LoVo (cell line): ENCODE results near the gene PAX6.

Experiments used
- DNase-seq: peaks from one replicate; pipeline ENCODE4 v3.0.0-alpha.2; 2016; ENCODE audit warnings: low spot score

Gene PAX6

DNA sequence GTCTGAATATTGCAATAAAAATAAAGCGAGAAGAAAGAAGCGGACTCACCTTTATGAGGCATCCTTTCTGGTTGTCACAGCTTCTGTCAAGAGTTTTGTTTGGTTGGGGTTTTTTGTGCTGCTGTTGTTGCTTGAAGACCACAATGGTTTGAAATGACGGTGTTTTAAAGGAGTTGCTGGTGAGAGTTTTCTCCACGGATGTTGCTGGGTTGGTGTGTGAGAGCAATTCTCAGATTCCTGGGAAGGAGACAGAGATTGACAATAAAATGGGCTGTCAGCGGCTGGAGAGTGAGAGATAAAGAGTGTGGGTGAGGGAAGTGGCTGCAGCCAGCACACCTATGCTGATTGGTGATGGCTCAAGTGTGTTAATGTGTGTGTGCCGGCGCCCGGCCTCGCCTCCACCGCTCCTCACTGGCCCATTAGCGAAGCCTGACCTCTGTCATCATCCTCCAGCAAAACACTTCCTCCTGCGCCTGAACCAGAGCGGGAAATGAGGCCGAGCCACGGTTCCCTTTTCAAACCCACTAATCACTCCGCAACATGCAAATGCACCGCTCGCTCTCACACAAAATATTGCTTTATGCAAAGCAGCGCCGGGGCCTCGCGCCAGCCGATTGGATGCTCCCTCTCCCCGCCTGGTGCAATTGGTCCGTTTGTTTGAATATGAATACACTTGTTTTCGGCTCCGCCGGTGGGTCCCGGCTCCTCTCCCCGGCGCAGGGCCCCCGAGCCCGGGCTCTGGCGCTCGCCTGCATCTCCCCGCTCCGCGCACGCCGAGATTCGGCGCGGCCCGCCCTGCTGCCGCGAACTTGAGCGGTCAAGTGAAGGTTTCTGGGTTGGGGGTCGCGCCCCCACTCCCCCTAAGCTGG is at the start of gene PAX6:
Gene PAX6 (minus strand): TSS at position 544 of the 869 bp plus-strand sequence. CDS start 4,911 bp downstream, outside the sequence.
- DNase-seq: no peak

DNA sequence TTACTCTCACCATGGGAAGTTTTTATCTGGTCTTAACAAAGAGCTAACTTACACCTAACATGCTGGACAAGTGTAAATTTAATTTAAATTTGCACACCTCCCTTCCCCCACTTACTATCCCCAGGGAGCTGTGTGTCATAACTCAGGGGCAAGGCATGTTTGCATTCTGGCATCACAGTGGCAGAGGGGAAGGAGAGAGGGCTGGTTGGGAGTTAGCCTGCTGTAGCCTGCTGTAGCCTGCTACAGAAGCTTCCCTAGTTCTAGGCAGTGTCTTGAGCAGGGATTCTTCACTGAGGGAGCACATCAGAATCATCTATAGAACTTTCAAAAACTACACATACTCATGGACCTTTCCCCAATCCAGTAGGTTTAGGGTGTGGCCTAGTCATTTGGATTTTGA is 49.3 kb upstream of the PAX6 start:
- no peak for DNase-seq

DNA sequence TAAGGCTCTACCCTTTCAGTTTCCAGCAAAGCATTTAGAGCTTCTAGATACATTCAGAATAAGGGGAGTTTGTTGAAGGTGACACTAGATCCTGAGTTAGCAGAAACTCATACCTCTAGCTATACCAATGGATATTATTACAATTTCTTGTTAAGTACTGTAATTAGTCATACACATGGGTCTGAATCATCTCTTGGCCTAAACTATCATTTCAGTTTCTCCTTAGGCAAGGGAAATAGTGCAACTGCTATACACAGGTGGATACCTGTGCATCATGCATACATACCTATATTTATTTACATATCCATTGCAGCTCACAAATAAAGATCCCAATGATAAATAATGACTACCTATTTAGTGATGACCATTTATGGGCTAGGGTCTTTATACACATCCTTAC is 45.1 kb upstream of the PAX6 start:
- no peak for DNase-seq

DNA sequence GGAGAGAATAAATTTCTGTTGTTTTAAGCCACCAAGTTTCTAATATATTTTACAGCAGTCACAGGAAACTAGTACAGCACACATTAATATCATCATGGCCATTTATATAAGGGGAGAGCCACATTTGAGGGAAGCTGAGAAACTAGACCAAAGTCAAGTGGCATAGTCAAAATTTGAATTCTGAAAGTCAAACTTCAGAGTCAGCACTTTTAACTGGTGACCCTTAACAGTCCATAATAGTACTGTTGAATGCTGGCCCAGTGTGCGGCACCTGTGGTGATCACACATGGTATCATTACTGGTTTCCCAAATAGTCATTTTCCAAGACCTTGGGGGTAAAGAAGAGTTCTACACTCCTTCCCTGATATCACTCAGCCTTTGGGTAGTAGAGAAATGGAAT is 44.3 kb upstream of the PAX6 start:
- no peak for DNase-seq

DNA sequence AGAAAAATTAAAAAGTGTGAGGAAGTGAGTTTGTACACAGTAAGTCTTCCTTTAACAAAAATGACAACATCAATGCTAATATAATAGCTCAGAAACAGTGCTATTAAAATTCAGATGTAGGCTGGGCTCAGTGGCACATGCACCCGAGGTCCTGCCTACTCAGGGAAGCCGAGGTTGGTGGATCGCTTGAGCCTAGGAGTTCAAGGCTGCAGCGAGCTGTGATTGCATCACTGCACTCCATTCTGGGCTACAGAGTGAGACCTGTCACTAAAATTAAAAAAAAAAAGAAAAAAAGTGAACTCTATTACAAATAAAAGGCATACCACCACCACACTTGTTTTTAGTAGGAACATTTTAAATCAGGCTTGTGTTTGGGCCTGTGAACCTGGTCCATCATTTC is 39.2 kb upstream of the PAX6 start:
- DNase-seq: no peak

DNA sequence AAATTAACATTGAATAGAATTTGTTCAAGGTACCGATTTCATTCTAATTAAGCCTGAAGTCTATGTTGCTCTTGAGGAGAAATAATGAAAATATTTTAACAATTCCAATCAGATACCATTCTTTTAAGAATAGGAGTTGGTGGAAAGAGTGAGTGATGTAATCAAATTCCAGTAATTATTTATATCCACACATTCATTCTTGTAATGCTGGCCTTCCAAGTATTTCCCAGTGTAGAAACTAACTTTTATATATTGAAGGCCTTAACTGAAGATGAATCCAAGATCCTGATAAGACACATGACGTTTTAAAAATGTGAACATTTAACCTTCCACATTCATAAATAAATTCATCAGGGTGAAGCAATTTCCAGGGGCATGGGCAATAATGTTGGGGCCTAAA is 36.6 kb upstream of the PAX6 start:
- DNase-seq: no peak

DNA sequence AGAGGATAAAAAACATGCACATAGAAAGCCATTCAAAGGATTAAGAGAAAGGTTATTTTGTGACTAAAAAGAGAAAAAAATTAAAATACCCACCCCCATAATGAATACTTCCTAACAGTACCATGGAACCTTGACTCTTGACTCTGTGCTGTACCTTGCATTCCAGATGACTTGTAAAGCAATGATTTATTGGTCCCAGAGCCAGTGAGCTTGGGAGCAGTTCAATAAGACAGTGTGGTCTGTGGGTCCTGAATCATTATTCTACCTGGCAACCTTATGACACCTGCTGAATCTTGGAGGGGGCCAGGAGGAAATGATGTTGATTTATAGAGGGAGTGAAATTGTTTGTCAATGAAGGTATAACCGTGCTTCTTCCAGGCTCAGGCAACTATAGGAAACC is 34.2 kb upstream of the PAX6 start:
- no peak for DNase-seq

DNA sequence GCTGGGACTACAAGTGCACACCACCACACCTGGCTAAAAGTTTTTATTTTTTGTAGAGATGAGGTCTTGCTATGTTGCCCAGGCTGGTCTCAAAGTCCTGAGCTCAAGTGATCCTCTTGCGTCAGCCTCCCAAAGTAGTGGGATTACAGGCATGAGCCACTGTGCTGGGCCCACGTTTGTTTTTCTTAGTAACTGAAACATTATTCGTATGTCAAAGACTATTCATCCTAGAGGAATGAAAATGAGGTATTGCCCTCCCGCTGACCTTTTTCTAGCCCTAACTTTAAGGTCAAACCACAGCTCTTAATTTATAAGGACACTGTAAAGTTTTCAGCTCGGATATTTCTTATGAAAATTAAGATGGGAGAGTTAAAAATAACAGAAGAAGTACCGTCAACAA is 33.2 kb upstream of the PAX6 start:
- DNase-seq: no peak

DNA sequence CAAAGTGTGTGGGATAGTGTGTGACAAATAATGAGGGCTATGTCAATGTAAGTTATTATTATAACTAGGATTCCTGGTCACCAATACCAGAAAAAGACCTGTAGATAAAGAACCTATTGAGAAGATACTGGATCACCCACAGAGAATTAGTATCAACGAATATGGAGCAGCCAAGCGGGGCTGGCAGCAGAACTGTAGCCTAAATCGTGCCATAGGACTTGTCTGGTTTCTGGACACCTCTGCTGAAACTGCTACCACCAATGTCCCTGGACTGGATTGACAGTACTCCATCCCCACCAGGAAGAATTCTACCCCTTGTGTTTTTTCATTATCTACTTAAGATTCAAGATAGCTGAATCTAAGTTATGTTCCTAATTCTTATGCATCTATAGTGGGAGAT is 30.3 kb upstream of the PAX6 start:
- DNase-seq: no peak

DNA sequence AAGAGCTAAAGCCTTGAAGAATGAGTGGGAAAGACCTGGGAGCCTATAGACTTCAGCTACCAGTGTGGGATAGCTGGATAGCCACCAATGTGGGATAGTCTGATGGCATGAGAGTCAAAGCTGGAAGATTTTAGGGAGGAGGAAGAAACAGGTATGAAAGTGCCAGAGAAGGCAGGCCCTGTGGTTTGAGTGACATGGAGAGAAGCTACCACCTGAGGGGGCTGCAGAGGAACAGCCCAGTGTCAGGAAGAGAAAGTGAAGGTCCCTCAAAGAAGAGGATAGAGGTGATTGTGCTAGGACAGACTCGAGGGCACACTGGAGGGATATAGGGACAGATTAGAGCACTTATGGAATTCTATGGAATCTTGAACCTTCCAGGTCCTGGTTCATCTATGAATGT is 23.1 kb upstream of the PAX6 start:
- no peak for DNase-seq

DNA sequence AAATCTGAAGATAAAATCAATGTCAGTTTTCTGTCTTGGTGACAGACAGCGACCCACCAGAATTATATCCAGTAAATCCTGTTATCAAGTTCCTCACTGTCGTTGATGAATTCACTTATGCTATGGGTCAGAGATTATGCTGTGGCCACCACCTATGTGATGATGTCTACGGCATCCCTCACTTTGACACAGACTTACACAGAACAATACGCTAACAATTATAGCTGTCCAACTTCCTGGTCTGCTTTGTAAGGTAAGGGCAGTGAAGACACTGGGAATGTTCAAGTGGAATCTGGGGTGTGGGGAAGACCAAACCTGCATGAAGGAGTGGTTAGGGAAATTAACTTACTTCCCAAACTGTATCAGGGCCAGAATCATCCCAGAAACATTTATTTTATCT is 19.3 kb upstream of the PAX6 start:
- no peak for DNase-seq

DNA sequence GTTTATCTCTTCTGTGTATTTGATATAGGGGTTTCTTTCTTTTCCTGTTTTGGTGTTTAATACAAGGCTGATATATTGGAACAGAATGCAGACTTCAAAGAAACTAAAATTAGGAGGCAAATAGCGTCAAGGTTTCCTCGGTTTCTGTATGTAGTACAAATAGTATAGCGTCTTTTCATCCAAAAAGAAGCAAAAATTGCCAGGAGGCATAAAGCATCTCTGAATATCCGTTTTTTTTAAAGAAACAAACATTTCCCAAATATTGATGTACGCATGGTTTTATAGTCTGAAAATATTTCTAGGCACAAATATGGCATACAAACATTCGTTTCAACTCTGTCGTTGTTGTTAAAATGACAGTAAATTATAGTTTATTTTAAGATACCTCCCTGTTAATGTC is 17.1 kb upstream of the PAX6 start:
- no peak for DNase-seq

DNA sequence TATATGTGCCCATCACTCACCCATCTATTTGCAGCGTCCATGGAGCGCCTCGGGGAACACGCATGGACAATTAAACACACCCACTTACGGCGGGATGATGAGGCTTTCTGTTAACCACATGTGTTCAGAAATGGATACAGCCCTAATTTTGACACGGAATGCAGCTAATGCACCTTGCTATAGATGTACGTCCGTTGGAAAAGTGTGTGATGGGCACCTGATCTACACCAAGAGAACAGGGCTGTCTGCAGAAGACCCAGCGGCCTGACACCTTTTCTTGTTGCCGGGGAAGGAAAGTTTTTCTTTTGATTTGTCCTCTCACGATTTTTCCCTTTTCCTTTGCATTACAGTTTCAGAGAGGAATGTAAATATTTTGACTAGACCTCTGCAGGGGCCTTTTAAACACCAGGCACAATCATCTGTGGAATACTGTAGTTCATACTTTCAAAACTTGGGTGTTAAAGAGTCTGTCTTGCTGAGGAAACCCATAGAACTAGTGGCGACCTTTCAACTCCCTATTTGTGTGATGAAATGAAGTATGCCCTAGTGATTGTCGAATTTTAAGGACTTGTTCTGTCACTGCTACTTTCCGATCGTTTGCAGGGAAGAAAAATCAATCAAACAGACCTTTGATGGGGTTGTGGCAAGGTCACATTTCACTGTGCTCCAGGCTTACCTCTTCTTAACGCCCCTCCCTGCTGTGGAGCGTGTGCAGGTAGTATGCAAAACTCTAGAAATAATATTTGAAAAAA is 16.5 kb upstream of the PAX6 start:
- DNase-seq: no peak

DNA sequence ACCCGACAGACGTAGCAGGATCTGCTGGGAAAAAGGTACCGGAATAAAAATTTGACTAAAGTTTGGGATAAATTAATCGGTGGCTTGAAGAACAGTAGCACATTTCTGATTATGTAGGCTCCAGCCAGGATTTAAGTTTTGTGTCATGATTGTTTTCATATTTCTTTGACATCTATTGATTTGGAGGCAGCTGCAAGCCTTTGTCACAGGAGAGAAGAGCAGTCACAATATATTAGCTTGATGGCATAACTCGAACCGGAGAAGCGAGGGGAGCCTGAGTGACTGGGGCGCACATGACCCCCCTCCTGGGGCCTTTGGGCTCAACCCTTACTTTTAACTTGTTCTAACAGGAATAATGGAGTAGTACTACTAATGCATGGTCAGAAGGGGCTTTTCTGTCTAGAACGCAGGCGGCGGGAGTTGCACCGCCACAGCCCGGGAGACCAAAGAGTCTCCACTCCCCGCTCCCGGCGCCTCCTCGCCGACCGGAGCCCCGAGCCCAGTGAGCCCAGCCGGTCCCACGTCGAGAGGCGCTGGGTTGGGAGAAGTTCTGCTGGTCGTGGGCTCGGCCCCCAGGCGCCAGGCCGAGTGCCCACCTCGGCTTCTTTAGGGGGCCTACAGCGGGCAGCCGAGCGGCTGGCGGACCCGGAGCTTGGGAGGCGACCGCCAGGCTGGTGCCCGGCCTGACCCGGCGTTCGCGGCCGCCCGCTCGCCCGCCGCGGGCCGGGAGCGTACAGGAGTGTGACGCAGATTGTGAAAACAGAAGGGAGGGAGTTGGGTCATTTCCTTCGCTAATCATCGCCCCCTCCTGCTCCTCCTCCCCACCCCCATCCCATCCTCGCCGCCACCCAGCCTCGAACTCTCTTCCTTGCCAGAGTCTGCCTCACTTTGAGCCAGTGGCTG is 15.7 kb upstream of the PAX6 start:
- DNase-seq: no peak

DNA sequence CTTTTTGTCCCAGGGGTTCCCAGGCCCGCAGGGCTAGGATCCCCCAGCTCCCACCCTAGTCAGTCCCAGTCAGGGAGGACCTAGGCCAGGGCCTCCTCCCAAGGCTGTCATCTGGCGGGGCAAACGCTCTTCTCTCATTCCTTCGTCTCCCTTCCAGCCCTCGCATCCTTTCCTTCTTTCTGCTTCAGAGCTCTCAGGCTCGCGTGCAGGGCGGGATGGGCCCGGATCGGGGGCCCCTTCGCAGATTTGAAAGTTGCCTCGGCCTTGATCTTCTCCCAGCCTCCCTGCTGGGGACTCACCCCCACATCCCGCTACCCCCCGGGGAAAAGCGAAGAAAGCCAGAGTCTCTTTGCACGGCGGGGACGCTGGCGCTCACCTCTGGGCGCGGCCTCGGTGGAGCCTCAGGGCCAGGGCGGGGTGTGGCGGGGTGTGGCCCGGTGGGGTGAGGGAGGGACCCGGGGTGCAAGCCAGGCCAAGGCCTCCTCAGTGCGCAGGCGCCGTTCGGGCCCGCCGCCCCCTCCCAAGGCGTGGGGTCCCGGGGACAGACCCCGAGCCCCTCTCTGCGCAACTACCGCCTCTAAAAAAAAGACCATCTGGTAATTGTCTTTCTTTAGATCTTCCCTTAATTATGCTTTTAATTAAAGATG is 14.8 kb upstream of the PAX6 start:
- no peak for DNase-seq

DNA sequence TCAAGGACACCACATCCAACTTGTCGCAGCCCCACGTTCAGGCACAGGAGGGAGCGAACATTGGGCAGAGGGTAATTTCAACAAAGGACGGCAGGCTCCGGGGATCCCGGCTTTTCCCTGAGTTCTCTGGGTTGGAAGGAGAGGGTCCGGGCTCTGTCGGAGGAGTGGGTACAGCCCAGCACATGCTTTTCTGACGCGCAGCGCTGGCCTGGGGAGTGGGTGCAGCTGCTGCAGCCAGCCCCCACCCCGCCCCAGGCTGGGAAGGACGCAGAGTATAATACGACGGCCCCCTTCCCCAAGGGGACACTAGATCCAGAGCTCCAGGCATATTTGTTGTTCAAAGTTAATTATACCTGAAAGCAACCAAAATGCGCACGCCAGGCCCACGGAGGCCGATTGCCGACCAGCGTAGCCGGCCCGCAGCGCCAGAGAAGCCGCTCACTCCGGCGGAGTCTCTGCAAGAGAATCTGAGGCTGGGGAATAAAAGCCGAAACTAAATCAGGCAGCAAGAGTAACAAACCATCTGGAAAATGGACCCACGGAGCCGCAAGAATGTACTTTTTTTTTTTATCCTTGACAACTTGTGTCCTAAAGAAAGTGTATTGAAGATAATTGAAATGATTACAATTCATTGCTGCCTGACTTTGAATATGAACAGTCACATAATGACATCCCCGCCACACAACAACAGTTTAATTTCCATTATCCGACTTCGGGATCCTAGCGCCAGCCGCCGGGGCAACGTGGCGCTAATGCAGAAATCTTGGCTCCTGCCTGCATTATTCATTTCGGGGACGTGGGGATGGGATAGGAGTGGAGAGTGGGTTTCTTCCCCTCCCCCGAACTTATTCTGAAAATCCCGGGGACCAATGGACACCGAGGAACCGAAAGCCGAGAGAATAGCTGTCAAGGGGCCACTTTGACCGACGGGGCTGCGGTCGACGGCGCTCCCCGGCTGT is 14.0 kb upstream of the PAX6 start:
- no peak for DNase-seq

DNA sequence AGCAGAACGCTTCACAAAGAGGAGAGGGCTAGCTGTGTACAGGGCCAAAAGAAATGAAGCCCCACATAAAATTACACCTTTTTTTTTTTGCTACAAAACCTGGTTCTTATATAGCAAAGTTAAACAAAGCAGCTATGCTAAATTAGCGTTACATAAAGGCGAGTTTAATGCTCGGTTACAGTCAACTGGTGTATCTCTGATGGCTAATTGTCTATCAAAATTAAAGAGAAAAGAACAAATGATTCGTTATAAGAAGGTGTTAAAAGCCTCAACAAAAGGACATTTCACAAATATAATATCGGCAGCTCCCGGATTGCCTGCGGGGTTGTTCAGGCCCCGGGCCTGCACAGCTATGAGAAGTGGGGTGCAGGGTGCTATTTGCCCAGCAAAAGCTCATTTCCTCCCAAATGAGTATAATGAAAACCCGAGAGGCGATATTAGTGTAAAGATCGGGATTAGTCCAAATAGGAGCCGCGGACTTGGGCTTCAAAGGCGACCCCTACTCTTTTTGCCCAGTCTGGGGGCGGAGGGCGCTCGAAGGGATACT is 13.3 kb upstream of the PAX6 start:
- no peak for DNase-seq

DNA sequence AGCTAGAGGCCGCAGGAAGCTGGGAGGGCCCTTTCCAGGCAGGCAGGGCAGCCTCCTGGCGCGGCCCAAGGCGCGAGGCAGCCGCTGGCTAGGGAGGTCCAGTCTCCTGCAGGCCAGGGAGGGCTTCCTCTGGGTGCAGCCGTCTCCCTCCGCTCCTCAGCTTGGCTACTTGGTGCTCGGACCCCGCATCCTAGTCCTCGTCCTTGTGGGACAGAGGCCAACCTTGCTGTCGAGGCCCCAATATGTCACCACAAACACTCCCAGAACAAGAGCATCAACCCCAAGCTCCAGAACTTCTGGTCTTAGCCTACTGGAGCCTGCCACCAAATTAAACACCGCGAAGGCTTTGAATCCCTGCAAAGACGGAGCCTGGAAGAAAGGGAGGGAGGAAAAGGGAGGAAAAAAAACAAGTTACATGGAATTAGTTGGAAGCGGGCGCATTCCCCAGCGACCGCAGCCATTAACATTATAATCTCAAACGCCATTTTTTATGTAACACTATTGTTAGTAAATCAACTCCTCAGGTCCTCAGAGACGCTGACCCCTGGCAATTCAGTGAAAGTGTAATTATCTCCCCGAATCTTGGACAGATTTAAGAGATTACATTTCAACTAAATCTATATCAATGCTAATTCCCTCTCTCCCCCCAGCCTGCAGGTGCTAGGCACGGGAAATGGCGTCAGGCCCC is 12.7 kb upstream of the PAX6 start:
- DNase-seq: no peak

DNA sequence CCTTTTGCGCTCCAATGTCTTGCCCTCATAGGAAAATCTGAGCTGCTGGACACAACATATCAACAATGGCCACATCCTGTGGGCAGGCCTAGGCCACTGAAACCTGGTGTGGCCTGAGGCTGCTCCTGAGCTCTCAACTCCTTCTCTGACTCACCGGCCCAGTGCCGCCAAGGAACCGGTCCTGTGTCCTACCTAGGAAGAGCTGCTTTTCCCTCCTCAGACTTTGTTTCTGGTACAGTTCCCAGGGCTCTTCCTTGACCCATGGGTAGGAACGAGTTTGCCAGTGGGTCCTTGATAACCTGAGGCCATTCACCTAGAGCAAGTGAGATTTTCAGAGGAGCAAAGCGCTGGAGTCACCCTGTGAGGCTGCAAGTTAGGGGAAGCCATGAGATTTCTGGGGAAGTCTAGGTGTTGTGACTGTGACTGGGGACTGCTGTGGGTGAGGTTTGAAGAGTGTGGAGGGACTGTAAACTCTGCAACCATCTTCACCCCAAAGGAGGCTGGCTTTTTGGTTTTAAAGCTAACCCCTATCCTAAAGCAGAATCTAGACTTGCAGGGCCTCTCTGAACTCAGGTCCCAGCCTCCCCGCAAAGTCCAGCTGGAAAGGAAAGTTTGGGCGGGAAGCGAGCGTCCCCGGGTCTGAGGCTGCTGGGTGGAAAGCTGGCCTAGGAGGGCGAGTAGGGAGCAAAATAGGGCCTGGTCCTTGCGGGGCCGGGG is 12.0 kb upstream of the PAX6 start:
- DNase-seq: no peak
